RWPE2 (cell line): ENCODE results near the gene ETV6.

ENCODE experiments used
- ATAC-seq: fragments of 200-7000 bp; cut with Tn5 transposase; 3 replicates; pipeline ENCODE4 v1.9.1; 2021; ENCODE audit warnings: low read depth
- DNase-seq: peaks from one replicate; pipeline ENCODE4 v3.0.0-alpha.2; 2020; ENCODE audit warnings: low spot score
- H3K27ac ChIP-seq: fragments of 450-650 bp; 2 replicates; pipeline ENCODE4 v1.5.1; 2017; ENCODE audit warnings: mild to moderate bottlenecking; ENCODE audit not compliant: poor library complexity, severe bottlenecking
- H3K27me3 ChIP-seq: fragments of 250-450 bp; sonication (Bioruptor Pico); 2 replicates; pipeline ENCODE4 v1.5.1; 2021; ENCODE audit warnings: mild to moderate bottlenecking, moderate library complexity; ENCODE audit not compliant: insufficient read depth, poor library complexity, severe bottlenecking
- H3K36me3 ChIP-seq: fragments of 250-450 bp; sonication (Bioruptor Pico); 2 replicates; pipeline ENCODE4 v1.5.1; 2020; ENCODE audit warnings: low read depth, mild to moderate bottlenecking, moderate library complexity
- H3K4me1 ChIP-seq: fragments of 250-450 bp; sonication (Bioruptor Pico); 2 replicates; pipeline ENCODE4 v1.5.1; 2021; ENCODE audit warnings: mild to moderate bottlenecking, moderate library complexity; ENCODE audit not compliant: insufficient read depth, poor library complexity, severe bottlenecking
- H3K4me3 ChIP-seq: fragments of 250-450 bp; sonication (Bioruptor Pico); 2 replicates; pipeline ENCODE4 v1.5.1; 2021; ENCODE audit warnings: mild to moderate bottlenecking, moderate library complexity; ENCODE audit not compliant: severe bottlenecking
- H3K9me3 ChIP-seq: fragments of 250-450 bp; sonication (Bioruptor Pico); 2 replicates; pipeline ENCODE4 v1.5.1; 2021; ENCODE audit warnings: mild to moderate bottlenecking, moderate library complexity; ENCODE audit not compliant: severe bottlenecking
- CTCF ChIP-seq: fragments of 450-650 bp; IDR thresholded peaks from one replicate; pipeline ENCODE4 v1.5.1; 2017; ENCODE audit warnings: mild to moderate bottlenecking, moderate library complexity; ENCODE audit not compliant: poor library complexity, severe bottlenecking

ETV6 gene

GRCh38 chr12:11609045-11609444, 40.4 kb upstream of the ETV6 start:
- H3K27me3 ChIP-seq = no peaks in the 10 kb centered on the region
- H3K4me1 ChIP-seq = no peaks in the 10 kb centered on the region
- ATAC-seq = no peak
- no peaks in the 10 kb centered on the region for H3K9me3 ChIP-seq
- H3K4me3 ChIP-seq = no peak overlapping the region
- H3K27ac ChIP-seq = no peak overlapping the region
- TF ChIP-seq CTCF = no peak
- H3K36me3 ChIP-seq = no peaks in the 10 kb centered on the region
- no peak for DNase-seq

GRCh38 chr12:11615481-11615880, 34.0 kb upstream of the ETV6 start:
- Histone ChIP-seq H3K4me3 (no peak overlapping the region), H3K27me3 (no peaks in the 10 kb centered on the region), H3K9me3 (no peaks in the 10 kb centered on the region), H3K36me3 (no peaks in the 10 kb centered on the region), H3K4me1 (no peaks in the 10 kb centered on the region), H3K27ac (no peak overlapping the region)
- no peak for ATAC-seq
- no peak for TF ChIP-seq CTCF
- no peak for DNase-seq

GRCh38 chr12:11618046-11618445, 31.4 kb upstream of the ETV6 start:
- Histone ChIP-seq H3K27me3 (no peaks in the 10 kb centered on the region), H3K36me3 (no peaks in the 10 kb centered on the region), H3K27ac (no peak overlapping the region), H3K4me3 (no peak overlapping the region), H3K4me1 (no peaks in the 10 kb centered on the region), H3K9me3 (no peaks in the 10 kb centered on the region)
- ATAC-seq = no peak
- DNase-seq = no peak
- TF ChIP-seq CTCF = no peak

- ATAC-seq (no peak), DNase-seq (no peak)
- H3K9me3 ChIP-seq = no peaks in the 10 kb centered on the region
- no peaks in the 10 kb centered on the region for H3K27me3 ChIP-seq
- H3K36me3 ChIP-seq = no peaks in the 10 kb centered on the region
- peak; percentile 10 for TF ChIP-seq CTCF
- H3K4me3 ChIP-seq = no peak overlapping the region
- no peak overlapping the region for H3K27ac ChIP-seq
- no peaks in the 10 kb centered on the region for H3K4me1 ChIP-seq
Observed at GRCh38 chr12:11621797-11622423, 27.6 kb upstream of the ETV6 start.

GRCh38 chr12:11622876-11623281, 26.6 kb upstream of the ETV6 start:
- no peak for ATAC-seq
- Histone ChIP-seq H3K27me3 (no peaks in the 10 kb centered on the region), H3K27ac (no peak overlapping the region), H3K36me3 (no peaks in the 10 kb centered on the region), H3K4me1 (no peaks in the 10 kb centered on the region), H3K4me3 (no peak overlapping the region), H3K9me3 (no peaks in the 10 kb centered on the region)
- no peak for DNase-seq
- TF ChIP-seq CTCF = no peak
